Measurements from ENCODE around the gene SRPX2. TPM values are rescaled to one million over a fixed set of nuclear protein-coding genes. Genes with fewer than 3 reads are reported as not detected.

The SRPX2 gene
- total and polyA plus RNA-seq, 10 donors, result 3.7 to 57.5 (median 21.6) TPM

- H3K27me3 ChIP-seq (replicated peaks in 1 of 7), result peaks cover 0 to 33% (median 0%) of the 10 kb centered on the region in 7 donors
- intact Hi-C loops (cut with DNase I; ENCODE audit: low total_unique reads), result no loop called here
- peaks cover 0 to 7% (median 0%) of the 10 kb centered on the region in 6 donors for H3K4me1 ChIP-seq
- TF ChIP-seq CTCF (IDR thresholded peaks at IDR 0.05 in 8 of 11, conservative IDR thresholded peaks at IDR 0.05 in 3 of 11) (no peak), POLR2A (IDR thresholded peaks at IDR 0.05) (no peak), POLR2AphosphoS5 (IDR thresholded peaks at IDR 0.05) (no peak)
- 35 to 81% (median 48%) methylated on average over 6 to 8 of the region's 8 CpGs for WGBS, 5 donors
- no peaks in the 10 kb centered on the region for H3K36me3 ChIP-seq
- H3K9me3 ChIP-seq, result no peaks in the 10 kb centered on the region
- H3K27ac ChIP-seq, result peak overlapping the region in 7 of 8 donors; percentile 11 to 69 (median 56)
- DNase-seq, result no peak
- H3K4me3 ChIP-seq, result peak overlapping the region; percentile 31 to 66 (median 38)
Measured at GRCh38 chrX:100635989-100636320, 8.0 kb upstream of the SRPX2 start.

- Histone ChIP-seq H3K27ac (peak within 1 kb of the TSS in 7 of 8 donors; percentile 11 to 69 (median 56)), H3K27me3 (replicated peaks in 1 of 7) (peaks cover 0 to 34% (median 0%) of the 10 kb centered on the region in 7 donors)
Measured at GRCh38 chrX:100636321-100636991, 7.5 kb upstream of the SRPX2 start, which contains the start of gene TSPAN6. TSS of gene TSPAN6 (minus strand) at chrX:100636806. CDS start at chrX:100636694, 112 bp downstream.

GRCh38 chrX:100642290-100642689, 1.7 kb upstream of the SRPX2 start:
- intact Hi-C loops (cut with DNase I; ENCODE audit: low total_unique reads), result no loop called here
- H3K4me3 ChIP-seq, result no peak overlapping the region
- no peak for DNase-seq
- no peaks in the 10 kb centered on the region for H3K36me3 ChIP-seq
- H3K4me1 ChIP-seq, result peaks cover 0 to 3% (median 0%) of the 10 kb centered on the region in 6 donors
- peaks cover 0 to 24% (median 0%) of the 10 kb centered on the region in 7 donors for H3K27me3 ChIP-seq (replicated peaks in 1 of 7)
- H3K9me3 ChIP-seq, result no peaks in the 10 kb centered on the region
- H3K27ac ChIP-seq, result no peak overlapping the region
- 45 to 78% (median 67%) methylated on average over 3 of the region's 3 CpGs for WGBS, 5 donors
- no peak for TF ChIP-seq POLR2AphosphoS5 (IDR thresholded peaks at IDR 0.05)
- no peak for TF ChIP-seq CTCF (IDR thresholded peaks at IDR 0.05 in 8 of 11, conservative IDR thresholded peaks at IDR 0.05 in 3 of 11)
- TF ChIP-seq POLR2A (IDR thresholded peaks at IDR 0.05), result no peak

More at GRCh38 chrX:100636321-100636991, 7.5 kb upstream of the SRPX2 start, which contains the start of gene TSPAN6:
- Histone ChIP-seq H3K4me3 (peak within 1 kb of the TSS; percentile 31 to 66 (median 38)), H3K9me3 (no peaks in the 10 kb centered on the region), H3K4me1 (peaks cover 0 to 7% (median 0%) of the 10 kb centered on the region in 6 donors), H3K36me3 (no peaks in the 10 kb centered on the region)
- DNase-seq, result peak; percentile 84
- WGBS, 5 donors, result 4 to 48% (median 14%) methylated on average over 13 to 51 of the region's 51 CpGs
- TF ChIP-seq POLR2AphosphoS5 (IDR thresholded peaks at IDR 0.05) (peak; percentile 28 to 59 (median 38)), POLR2A (IDR thresholded peaks at IDR 0.05) (no peak), CTCF (IDR thresholded peaks at IDR 0.05 in 8 of 11, conservative IDR thresholded peaks at IDR 0.05 in 3 of 11) (peak in 9 of 11 experiments; percentile 15 to 49 (median 42))
- intact Hi-C loops (cut with DNase I; ENCODE audit: low total_unique reads), result no loop called here

GRCh38 chrX:100643212-100643611, 787 bp upstream of the SRPX2 start:
- no peak overlapping the region for H3K4me3 ChIP-seq
- H3K36me3 ChIP-seq, result no peaks in the 10 kb centered on the region
- intact Hi-C loops (cut with DNase I; ENCODE audit: low total_unique reads), result no loop called here
- peaks cover 0 to 23% (median 0%) of the 10 kb centered on the region in 7 donors for H3K27me3 ChIP-seq (replicated peaks in 1 of 7)
- no peak for TF ChIP-seq CTCF (IDR thresholded peaks at IDR 0.05 in 8 of 11, conservative IDR thresholded peaks at IDR 0.05 in 3 of 11)
- no peaks in the 10 kb centered on the region for H3K9me3 ChIP-seq
- WGBS, 5 donors, result 87 to 96% (median 91%) methylated on average over 11 of the region's 11 CpGs
- H3K27ac ChIP-seq, result peak overlapping the region in 4 of 8 donors; percentile 12 to 83 (median 48)
- H3K4me1 ChIP-seq, result peaks cover 0 to 4% (median 0%) of the 10 kb centered on the region in 6 donors
- DNase-seq, result no peak
